ENCODE results near the gene TTC33. TPM values are rescaled to one million over a fixed set of nuclear protein-coding genes. Genes with fewer than 3 reads are reported as not detected.

Gene TTC33
- polyA plus RNA-seq, 1 donor from 2014 or later, result 14.5 TPM

- Mint-ChIP-seq H3K4me1 (no peaks in the 10 kb centered on the region), H3K4me3 (no peak overlapping the region), H3K27ac (no peak overlapping the region), H3K36me3 (peaks cover 1% of the 10 kb centered on the region), H3K9me3 (peaks cover 0 to 4% (median 0%) of the 10 kb centered on the region in 3 donors), H3K27me3 (no peaks in the 10 kb centered on the region)
Measured at GRCh38 chr5:40477856-40478546, 277.8 kb downstream of the TTC33 start.

- H3K27me3 Mint-ChIP-seq, result no peaks in the 10 kb centered on the region
- H3K9me3 Mint-ChIP-seq, result peaks cover 0 to 6% (median 4%) of the 10 kb centered on the region in 3 donors
- no peak overlapping the region for H3K4me3 Mint-ChIP-seq
- no peak overlapping the region for H3K27ac Mint-ChIP-seq
- peaks cover 1% of the 10 kb centered on the region for H3K36me3 Mint-ChIP-seq
- no peaks in the 10 kb centered on the region for H3K4me1 Mint-ChIP-seq
Measured at GRCh38 chr5:40475561-40475960, 280.2 kb downstream of the TTC33 start.

GRCh38 chr5:40474250-40474649 is 281.5 kb downstream of the TTC33 start:
- no peaks in the 10 kb centered on the region for H3K27me3 Mint-ChIP-seq
- H3K27ac Mint-ChIP-seq, result no peak overlapping the region
- H3K4me3 Mint-ChIP-seq, result no peak overlapping the region
- H3K4me1 Mint-ChIP-seq, result no peaks in the 10 kb centered on the region
- peaks cover 1% of the 10 kb centered on the region for H3K36me3 Mint-ChIP-seq
- peaks cover 0 to 6% (median 4%) of the 10 kb centered on the region in 3 donors for H3K9me3 Mint-ChIP-seq

- H3K27ac Mint-ChIP-seq, result no peak overlapping the region
- H3K27me3 Mint-ChIP-seq, result no peaks in the 10 kb centered on the region
Measured at GRCh38 chr5:40465416-40465815, 290.3 kb downstream of the TTC33 start.

GRCh38 chr5:40464511-40464910 is 291.2 kb downstream of the TTC33 start:
- peaks cover 3% of the 10 kb centered on the region for H3K36me3 Mint-ChIP-seq
- H3K9me3 Mint-ChIP-seq, result peaks cover 1 to 12% (median 6%) of the 10 kb centered on the region in 3 donors
- no peak overlapping the region for H3K27ac Mint-ChIP-seq
- H3K27me3 Mint-ChIP-seq, result no peaks in the 10 kb centered on the region
- no peak overlapping the region for H3K4me3 Mint-ChIP-seq
- H3K4me1 Mint-ChIP-seq, result peaks cover 0 to 6% (median 0%) of the 10 kb centered on the region in 3 donors

More at GRCh38 chr5:40465416-40465815, 290.3 kb downstream of the TTC33 start:
- H3K4me3 Mint-ChIP-seq, result no peak overlapping the region
- H3K36me3 Mint-ChIP-seq, result peaks cover 3% of the 10 kb centered on the region
- H3K4me1 Mint-ChIP-seq, result peaks cover 0 to 6% (median 0%) of the 10 kb centered on the region in 3 donors
- peaks cover 0 to 9% (median 4%) of the 10 kb centered on the region in 3 donors for H3K9me3 Mint-ChIP-seq

Other genes with a start within 250 kb of the TTC33 start
- gene PTGER4, start 76.0 kb downstream of the TTC33 start, polyA plus RNA-seq, result 24.9 TPM
- 35.7 TPM for gene PRKAA1, start 42.4 kb upstream of the TTC33 start, polyA plus RNA-seq
- 2,785 TPM for gene RPL37, start 79.3 kb upstream of the TTC33 start, polyA plus RNA-seq
- 0.93 TPM for gene CARD6, start 85.4 kb upstream of the TTC33 start, polyA plus RNA-seq
- not detected for gene C7, start 153.5 kb upstream of the TTC33 start, polyA plus RNA-seq